Ascending aorta (tissue), 2 donors: ENCODE data around the gene PTGR3. TPM values are rescaled to one million over a fixed set of nuclear protein-coding genes. Genes with fewer than 3 reads are reported as not detected.

Experiments used
- DNase-seq, 2 donors: peaks; one replicate each; pipeline ENCODE4 v3.0.0-alpha.2; 2019; ENCODE audit warnings: low spot score in 2 of 2
- H3K27ac ChIP-seq, 2 donors: fragments of 200-600 bp; sonication (generic); one replicate each; pipeline ENCODE4 v1.5.1; 2016 to 2017; ENCODE audit warnings: mild to moderate bottlenecking in 1 of 2
- H3K27me3 ChIP-seq: fragments of 200-600 bp; sonication (generic); one replicate; pipeline ENCODE4 v1.5.1; 2017
- H3K36me3 ChIP-seq, 2 donors: fragments of 200-600 bp; sonication (generic); one replicate each; pipeline ENCODE4 v1.5.1; 2016
- H3K4me1 ChIP-seq, 2 donors: fragments of 200-600 bp; sonication (generic); one replicate each; pipeline ENCODE4 v1.5.1; 2016 to 2017; ENCODE audit warnings: mild to moderate bottlenecking in 1 of 2
- H3K4me3 ChIP-seq, 2 donors: fragments of 200-600 bp; sonication (generic); one replicate each; pipeline ENCODE4 v1.5.1; 2016 to 2017; ENCODE audit warnings: mild to moderate bottlenecking in 1 of 2
- H3K9me3 ChIP-seq, 2 donors: fragments of 200-600 bp; sonication (generic); one replicate each; pipeline ENCODE4 v1.5.1; 2016
- intact Hi-C: fragments of 100-400 bp; cut with DNase I; formaldehyde crosslinking; loops from one replicate; pipeline ENCODE4 v1.15.1; 2023
- total RNA-seq: library from RNA; depleted of rRNA; stranded (reverse); fragments of >200 nt; gene quantifications from one replicate; pipeline ENCODE4 v1.1.0, GENCODE V29; 2016
- TF ChIP-seq, protein P1 (sequence below), 3 experiments: fragments of 200-600 bp in 2 of 3; fragments of 450-650 bp in 1 of 3; sonication (generic) in 2 of 3; IDR thresholded peaks; one replicate each; pipeline ENCODE4 v1.5.1; 2016 to 2019; ENCODE audit warnings: antibody characterized with exemption in 3 of 3, mild to moderate bottlenecking in 1 of 3, moderate library complexity in 1 of 3

PTGR3 gene
- total RNA-seq, 1 donor from 2014 or later: 10.1 TPM

GRCh38 chr18:75167759-75168618 is 41.0 kb downstream of the PTGR3 start:
- H3K27ac ChIP-seq: no peak overlapping the region
- intact Hi-C loops: no loop called here
- DNase-seq: no peak
- no peaks in the 10 kb centered on the region for H3K9me3 ChIP-seq
- no peaks in the 10 kb centered on the region for H3K27me3 ChIP-seq
- no peak overlapping the region for H3K4me3 ChIP-seq
- no peaks in the 10 kb centered on the region for H3K4me1 ChIP-seq
- TF ChIP-seq, protein P1, sequence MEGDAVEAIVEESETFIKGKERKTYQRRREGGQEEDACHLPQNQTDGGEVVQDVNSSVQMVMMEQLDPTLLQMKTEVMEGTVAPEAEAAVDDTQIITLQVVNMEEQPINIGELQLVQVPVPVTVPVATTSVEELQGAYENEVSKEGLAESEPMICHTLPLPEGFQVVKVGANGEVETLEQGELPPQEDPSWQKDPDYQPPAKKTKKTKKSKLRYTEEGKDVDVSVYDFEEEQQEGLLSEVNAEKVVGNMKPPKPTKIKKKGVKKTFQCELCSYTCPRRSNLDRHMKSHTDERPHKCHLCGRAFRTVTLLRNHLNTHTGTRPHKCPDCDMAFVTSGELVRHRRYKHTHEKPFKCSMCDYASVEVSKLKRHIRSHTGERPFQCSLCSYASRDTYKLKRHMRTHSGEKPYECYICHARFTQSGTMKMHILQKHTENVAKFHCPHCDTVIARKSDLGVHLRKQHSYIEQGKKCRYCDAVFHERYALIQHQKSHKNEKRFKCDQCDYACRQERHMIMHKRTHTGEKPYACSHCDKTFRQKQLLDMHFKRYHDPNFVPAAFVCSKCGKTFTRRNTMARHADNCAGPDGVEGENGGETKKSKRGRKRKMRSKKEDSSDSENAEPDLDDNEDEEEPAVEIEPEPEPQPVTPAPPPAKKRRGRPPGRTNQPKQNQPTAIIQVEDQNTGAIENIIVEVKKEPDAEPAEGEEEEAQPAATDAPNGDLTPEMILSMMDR (IDR thresholded peaks at IDR 0.05): no peak
- H3K36me3 ChIP-seq: no peaks in the 10 kb centered on the region

GRCh38 chr18:75167137-75167536 is 41.8 kb downstream of the PTGR3 start:
- TF ChIP-seq, protein P1 (IDR thresholded peaks at IDR 0.05): no peak
- no peak for DNase-seq

DNA sequence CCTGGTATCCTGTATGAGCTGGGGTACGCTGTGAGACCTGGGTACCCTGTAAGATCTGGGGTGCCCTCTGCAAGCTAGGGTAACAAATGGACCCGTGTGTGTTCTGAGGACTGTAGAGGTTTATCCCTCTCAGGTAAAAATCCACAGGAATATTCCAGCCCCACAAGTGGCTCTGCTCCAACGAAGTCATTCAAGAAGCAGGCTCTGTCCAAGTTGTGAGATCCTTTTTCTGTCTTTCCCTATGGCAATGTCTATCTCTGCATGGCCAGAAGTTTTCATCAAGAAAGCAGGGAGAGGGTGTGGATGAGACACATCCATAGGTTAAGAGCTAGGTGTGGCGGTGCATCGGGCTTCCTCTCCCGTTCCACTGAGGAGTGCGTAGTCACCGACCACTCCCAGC is 43.0 kb downstream of the PTGR3 start:
- no peak overlapping the region for H3K27ac ChIP-seq
- intact Hi-C loops: no loop called here
- no peaks in the 10 kb centered on the region for H3K4me1 ChIP-seq
- H3K9me3 ChIP-seq: no peaks in the 10 kb centered on the region
- H3K36me3 ChIP-seq: no peaks in the 10 kb centered on the region
- no peak for DNase-seq
- no peaks in the 10 kb centered on the region for H3K27me3 ChIP-seq
- TF ChIP-seq, protein P1 (IDR thresholded peaks at IDR 0.05): no peak
- H3K4me3 ChIP-seq: no peak overlapping the region

More at GRCh38 chr18:75167137-75167536, 41.8 kb downstream of the PTGR3 start:
- no peak overlapping the region for H3K27ac ChIP-seq
- H3K36me3 ChIP-seq: no peaks in the 10 kb centered on the region
- H3K27me3 ChIP-seq: no peaks in the 10 kb centered on the region
- H3K9me3 ChIP-seq: no peaks in the 10 kb centered on the region
- H3K4me1 ChIP-seq: no peaks in the 10 kb centered on the region
- intact Hi-C loops: no loop called here
- no peak overlapping the region for H3K4me3 ChIP-seq

DNA sequence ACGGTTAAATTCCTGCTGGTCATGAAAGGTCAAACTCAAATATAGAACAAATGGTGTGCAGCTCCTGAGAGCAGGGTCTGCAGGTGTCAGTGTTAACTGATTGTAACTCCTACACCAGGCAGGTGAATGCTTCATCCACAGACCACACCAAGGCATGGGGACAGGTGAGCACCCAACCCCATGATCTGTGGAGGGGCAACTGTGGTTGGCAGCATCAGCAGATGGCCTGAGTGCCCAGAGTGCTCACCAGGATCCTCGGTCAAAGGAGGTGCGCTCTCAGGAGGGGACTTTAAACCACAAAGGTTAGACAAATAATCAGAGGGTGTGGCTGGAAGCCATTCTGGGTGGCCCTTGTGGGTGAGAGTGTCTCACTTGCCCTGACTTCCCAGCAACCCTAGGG is 44.5 kb downstream of the PTGR3 start:
- Histone ChIP-seq H3K27ac (no peak overlapping the region), H3K4me3 (no peak overlapping the region), H3K36me3 (no peaks in the 10 kb centered on the region), H3K9me3 (no peaks in the 10 kb centered on the region), H3K4me1 (no peaks in the 10 kb centered on the region), H3K27me3 (no peaks in the 10 kb centered on the region)
- intact Hi-C loops: no loop called here
- DNase-seq: no peak
- TF ChIP-seq, protein P1 (IDR thresholded peaks at IDR 0.05): no peak

DNA sequence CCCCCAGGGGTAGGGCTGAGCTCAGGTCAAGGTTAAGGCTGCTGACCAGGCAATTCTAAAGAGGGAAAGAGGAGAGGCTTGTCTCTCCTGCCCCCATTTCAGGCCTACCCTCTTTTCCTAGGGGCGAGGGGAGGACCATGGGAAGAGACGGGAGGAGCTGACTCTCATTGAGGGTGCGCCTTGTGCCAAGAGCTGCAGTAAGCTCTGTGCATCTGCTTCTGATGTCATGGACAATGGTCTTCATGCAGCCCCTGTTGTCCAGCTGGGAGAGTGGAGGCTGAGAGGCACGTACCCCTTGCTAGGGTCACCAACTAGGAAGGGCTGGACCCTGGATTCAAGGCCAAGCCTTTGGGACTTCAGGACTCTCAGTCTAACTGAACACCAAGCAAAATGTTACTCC is 45.2 kb downstream of the PTGR3 start:
- intact Hi-C loops: no loop called here
- H3K4me1 ChIP-seq: no peaks in the 10 kb centered on the region
- no peak for DNase-seq
- H3K4me3 ChIP-seq: no peak overlapping the region
- no peaks in the 10 kb centered on the region for H3K36me3 ChIP-seq
- no peak overlapping the region for H3K27ac ChIP-seq
- no peaks in the 10 kb centered on the region for H3K27me3 ChIP-seq
- no peaks in the 10 kb centered on the region for H3K9me3 ChIP-seq
- TF ChIP-seq, protein P1 (IDR thresholded peaks at IDR 0.05): no peak
